ENCODE results near the gene RNASE12. TPM values are rescaled to one million over a fixed set of nuclear protein-coding genes. Genes with fewer than 3 reads are reported as not detected.

RNASE12 gene
- total and polyA plus RNA-seq, 9 of the 15 experiments (the other 6 are each of a cell fraction or from before 2014, with no cell fraction given) = 0.24 TPM; not detected in 8

DNA sequence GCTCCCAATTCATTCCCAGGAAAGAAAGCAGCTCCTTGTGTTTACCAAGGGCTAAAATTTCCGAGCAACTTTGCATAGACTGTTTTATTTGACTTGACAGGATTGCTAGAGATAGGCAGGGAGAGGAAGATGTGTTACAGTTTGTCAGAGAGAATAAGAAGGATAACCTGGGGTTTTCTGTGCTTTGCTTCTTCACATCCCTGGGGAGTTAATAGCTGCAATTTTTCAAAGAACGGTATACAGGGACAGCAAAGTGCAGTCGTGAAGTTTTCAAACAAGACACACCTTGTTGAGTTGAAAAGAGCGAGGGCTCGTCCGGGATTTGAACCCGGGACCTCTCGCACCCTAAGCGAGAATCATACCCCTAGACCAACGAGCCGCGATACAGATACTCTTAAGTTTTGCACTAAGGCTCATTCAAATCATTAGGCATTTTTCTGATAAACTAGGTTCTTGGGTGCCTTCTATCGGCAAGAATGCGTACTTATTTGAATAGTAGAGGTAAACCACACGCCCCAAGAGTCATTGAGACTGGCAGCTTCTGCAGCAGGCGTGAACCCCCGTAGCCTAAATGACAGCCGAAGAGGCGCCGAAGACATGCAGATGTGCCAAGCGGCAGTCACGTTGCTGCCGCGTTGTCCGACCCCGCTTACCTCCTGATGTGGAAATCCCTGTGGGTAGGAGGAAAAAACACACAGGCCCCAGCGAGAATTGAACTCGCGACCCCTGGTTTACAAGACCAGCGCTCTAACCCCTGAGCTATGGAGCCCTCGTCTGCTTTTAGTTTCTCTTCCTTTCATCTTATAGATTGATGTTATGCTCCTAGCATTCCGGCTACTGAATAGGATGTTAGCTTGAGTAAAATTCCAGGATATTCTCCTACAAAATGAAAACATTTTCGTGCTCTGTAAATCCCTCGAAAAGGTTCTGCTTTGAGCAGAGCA lies 22.2 kb upstream of the RNASE12 start (continued):
- TF ChIP-seq SMARCE1 (IDR thresholded peaks at IDR 0.05) (no peak), HNRNPH1 (optimal IDR thresholded peaks at IDR 0.05; ENCODE audit: low read depth, low read length) (no peak), ZNF324 (CRISPR knock-in tag; IDR thresholded peaks at IDR 0.05) (no peak), PHF20 (IDR thresholded peaks at IDR 0.05; ENCODE audit: partially characterized antibody) (no peak), TAL1 (IDR thresholded peaks at IDR 0.05) (no peak), KDM2B (CRISPR knock-in tag; IDR thresholded peaks at IDR 0.05) (no peak), THRAP3 (IDR thresholded peaks at IDR 0.05; ENCODE audit: borderline replicate concordance) (no peak), ZBED1 (IDR thresholded peaks at IDR 0.05) (no peak), JUN (IDR thresholded peaks at IDR 0.05; ENCODE audit: borderline replicate concordance, low read depth, low read length) (peak; percentile 5; the same call in 1 of the 2 replicates), JUN (CRISPR knock-in tag; IDR thresholded peaks at IDR 0.05; ENCODE audit: borderline replicate concordance) (no peak), PHTF2 (CRISPR knock-in tag; IDR thresholded peaks at IDR 0.05) (no peak), PML (IDR thresholded peaks at IDR 0.05; ENCODE audit: low read length) (no peak), RCOR1 (IDR thresholded peaks at IDR 0.05; ENCODE audit: borderline replicate concordance in 1 of 2, low read depth in 2 of 2, low read length in 2 of 2) (peak in 1 of 2 experiments; percentile 65; a peak in 2 of 4 replicates), ZKSCAN1 (IDR thresholded peaks at IDR 0.05; ENCODE audit: low read depth, low read length) (peak; percentile 92), ZNF444 (CRISPR knock-in tag; IDR thresholded peaks at IDR 0.05) (no peak), NCOA1 (IDR thresholded peaks at IDR 0.05; ENCODE audit: low read depth) (no peak), SP2 (IDR thresholded peaks at IDR 0.05; ENCODE audit: extremely low read depth, low read depth, low read length, poor library complexity, severe bottlenecking) (no peak), CXXC5 (CRISPR knock-in tag; IDR thresholded peaks at IDR 0.05) (peak; percentile 91), OTX1 (CRISPR knock-in tag; IDR thresholded peaks at IDR 0.05) (no peak), HDAC6 (IDR thresholded peaks at IDR 0.05; ENCODE audit: low read depth, low read length) (no peak), TOE1 (IDR thresholded peaks at IDR 0.05; ENCODE audit: borderline replicate concordance) (0 out of 2 replicates have a peak, but pooled peaks have one; percentile 53), TOE1 (CRISPR knock-in tag; IDR thresholded peaks at IDR 0.05; ENCODE audit: borderline replicate concordance, low read depth) (no peak), KDM4B (IDR thresholded peaks at IDR 0.05; ENCODE audit: borderline replicate concordance in 2 of 2, low read depth in 1 of 2) (no peak), IRF2 (CRISPR knock-in tag; IDR thresholded peaks at IDR 0.05) (no peak)
- TF ChIP-seq, protein P1, sequence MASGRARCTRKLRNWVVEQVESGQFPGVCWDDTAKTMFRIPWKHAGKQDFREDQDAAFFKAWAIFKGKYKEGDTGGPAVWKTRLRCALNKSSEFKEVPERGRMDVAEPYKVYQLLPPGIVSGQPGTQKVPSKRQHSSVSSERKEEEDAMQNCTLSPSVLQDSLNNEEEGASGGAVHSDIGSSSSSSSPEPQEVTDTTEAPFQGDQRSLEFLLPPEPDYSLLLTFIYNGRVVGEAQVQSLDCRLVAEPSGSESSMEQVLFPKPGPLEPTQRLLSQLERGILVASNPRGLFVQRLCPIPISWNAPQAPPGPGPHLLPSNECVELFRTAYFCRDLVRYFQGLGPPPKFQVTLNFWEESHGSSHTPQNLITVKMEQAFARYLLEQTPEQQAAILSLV (tag; IDR thresholded peaks at IDR 0.05) = no peak; the same call in 1 of the 2 replicates
- TF ChIP-seq, protein P2, sequence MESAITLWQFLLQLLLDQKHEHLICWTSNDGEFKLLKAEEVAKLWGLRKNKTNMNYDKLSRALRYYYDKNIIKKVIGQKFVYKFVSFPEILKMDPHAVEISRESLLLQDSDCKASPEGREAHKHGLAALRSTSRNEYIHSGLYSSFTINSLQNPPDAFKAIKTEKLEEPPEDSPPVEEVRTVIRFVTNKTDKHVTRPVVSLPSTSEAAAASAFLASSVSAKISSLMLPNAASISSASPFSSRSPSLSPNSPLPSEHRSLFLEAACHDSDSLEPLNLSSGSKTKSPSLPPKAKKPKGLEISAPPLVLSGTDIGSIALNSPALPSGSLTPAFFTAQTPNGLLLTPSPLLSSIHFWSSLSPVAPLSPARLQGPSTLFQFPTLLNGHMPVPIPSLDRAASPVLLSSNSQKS (CRISPR knock-in tag; IDR thresholded peaks at IDR 0.05) = no peak
- TF ChIP-seq, protein P3, sequence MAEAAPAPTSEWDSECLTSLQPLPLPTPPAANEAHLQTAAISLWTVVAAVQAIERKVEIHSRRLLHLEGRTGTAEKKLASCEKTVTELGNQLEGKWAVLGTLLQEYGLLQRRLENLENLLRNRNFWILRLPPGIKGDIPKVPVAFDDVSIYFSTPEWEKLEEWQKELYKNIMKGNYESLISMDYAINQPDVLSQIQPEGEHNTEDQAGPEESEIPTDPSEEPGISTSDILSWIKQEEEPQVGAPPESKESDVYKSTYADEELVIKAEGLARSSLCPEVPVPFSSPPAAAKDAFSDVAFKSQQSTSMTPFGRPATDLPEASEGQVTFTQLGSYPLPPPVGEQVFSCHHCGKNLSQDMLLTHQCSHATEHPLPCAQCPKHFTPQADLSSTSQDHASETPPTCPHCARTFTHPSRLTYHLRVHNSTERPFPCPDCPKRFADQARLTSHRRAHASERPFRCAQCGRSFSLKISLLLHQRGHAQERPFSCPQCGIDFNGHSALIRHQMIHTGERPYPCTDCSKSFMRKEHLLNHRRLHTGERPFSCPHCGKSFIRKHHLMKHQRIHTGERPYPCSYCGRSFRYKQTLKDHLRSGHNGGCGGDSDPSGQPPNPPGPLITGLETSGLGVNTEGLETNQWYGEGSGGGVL (CRISPR knock-in tag; IDR thresholded peaks at IDR 0.05) = no peak

Measured in K562 (cell line).